Activated CD8-positive, alpha-beta T cell treated with anti-CD3 and anti-CD28 coated beads for 36 hours (primary cell): ENCODE results near the gene ATP1B3. TPM values are rescaled to one million over a fixed set of nuclear protein-coding genes. Genes with fewer than 3 reads are reported as not detected.

Source experiments
- ATAC-seq: fragments of 200-7000 bp; cut with Tn5 transposase; one replicate; pipeline ENCODE4 v1.10.0; 2021; ENCODE audit warnings: mild to moderate bottlenecking, moderate library complexity
- CTCF ChIA-PET: fragments of 350-600 bp; sonication (Branson Sonifier 250); formaldehyde crosslinking; loops from one replicate; lab custom pipeline; 2021; ENCODE audit warnings: antibody characterized with exemption; lab: Charles Lee
- POLR2A ChIA-PET: fragments of 350-600 bp; sonication (Branson Sonifier 250); formaldehyde crosslinking; loops from one replicate; lab custom pipeline; 2021; ENCODE audit warnings: antibody characterized with exemption; lab: Charles Lee
- DNase-seq: peaks from one replicate; pipeline ENCODE4 v3.0.0-alpha.2; 2020
- H3K27ac Mint-ChIP-seq: one replicate; pipeline ENCODE4 v1.8.0; 2021; ENCODE audit warnings: mild to moderate bottlenecking, mixed read lengths
- H3K27me3 Mint-ChIP-seq: one replicate; pipeline ENCODE4 v1.8.0; 2021; ENCODE audit warnings: mixed read lengths
- H3K36me3 Mint-ChIP-seq: one replicate; pipeline ENCODE4 v1.8.0; 2021; ENCODE audit warnings: low read depth, mixed read lengths
- H3K4me1 Mint-ChIP-seq: one replicate; pipeline ENCODE4 v1.8.0; 2021; ENCODE audit warnings: low read depth, mixed read lengths
- H3K4me3 Mint-ChIP-seq: one replicate; pipeline ENCODE4 v1.8.0; 2021; ENCODE audit warnings: mild to moderate bottlenecking, moderate library complexity, mixed read lengths
- H3K9me3 Mint-ChIP-seq: one replicate; pipeline ENCODE4 v1.8.0; 2021; ENCODE audit warnings: mixed read lengths
- CTCF ChIP-seq: fragments of 200-600 bp; IDR thresholded peaks from one replicate; pipeline ENCODE4 v1.8.0; 2022; ENCODE audit warnings: antibody characterized with exemption, mild to moderate bottlenecking
- intact Hi-C: fragments of 100-400 bp; cut with micrococcal nuclease; formaldehyde crosslinking; loops from one replicate; pipeline ENCODE4 v1.10.0; 2022
- total RNA-seq, 2 experiments: library from RNA; stranded (reverse); gene quantifications; one replicate each; pipeline ENCODE4 v1.2.3, GENCODE V29; 2021

The ATP1B3 gene
- total RNA-seq, 2 experiments from 2014 or later: 127 to 134 TPM

- ChIA-PET CTCF (interaction anchor here (0.6 kb wide), 1 partner anchor 9 kb away, joined by 3 read pairs; no protein-coding TSS in a partner anchor), POLR2A (no interaction called here)
- no peak for ATAC-seq
- H3K36me3 Mint-ChIP-seq: peaks cover 2% of the 10 kb centered on the region
- no peaks in the 10 kb centered on the region for H3K9me3 Mint-ChIP-seq
- no peak for TF ChIP-seq CTCF
- no peaks in the 10 kb centered on the region for H3K4me1 Mint-ChIP-seq
- no peaks in the 10 kb centered on the region for H3K27me3 Mint-ChIP-seq
- no peak overlapping the region for H3K4me3 Mint-ChIP-seq
- intact Hi-C loops: no loop called here
- no peak overlapping the region for H3K27ac Mint-ChIP-seq
- DNase-seq: no peak
Measured at GRCh38 chr3:141933421-141934300, 57.2 kb downstream of the ATP1B3 start.

GRCh38 chr3:141934354-141934753 lies 57.9 kb downstream of the ATP1B3 start:
- POLR2A ChIA-PET: no interaction called here

GRCh38 chr3:141938011-141938500 lies 61.6 kb downstream of the ATP1B3 start:
- no peak for TF ChIP-seq CTCF
- CTCF ChIA-PET: no interaction called here
- no peak for ATAC-seq
- POLR2A ChIA-PET: no interaction called here
- Mint-ChIP-seq H3K4me3 (no peak overlapping the region), H3K27ac (no peak overlapping the region), H3K9me3 (no peaks in the 10 kb centered on the region), H3K27me3 (no peaks in the 10 kb centered on the region), H3K36me3 (no peaks in the 10 kb centered on the region), H3K4me1 (peaks cover 16% of the 10 kb centered on the region)
- DNase-seq: no peak
- intact Hi-C loops: no loop called here

More at GRCh38 chr3:141934354-141934753, 57.9 kb downstream of the ATP1B3 start:
- no peak overlapping the region for H3K4me3 Mint-ChIP-seq
- no peaks in the 10 kb centered on the region for H3K27me3 Mint-ChIP-seq
- intact Hi-C loops: no loop called here
- no peak for TF ChIP-seq CTCF
- DNase-seq (no peak), ATAC-seq (no peak)
- no peaks in the 10 kb centered on the region for H3K9me3 Mint-ChIP-seq
- H3K27ac Mint-ChIP-seq: no peak overlapping the region
- CTCF ChIA-PET: interaction anchor here (0.6 kb wide), 1 partner anchor 8 kb away, joined by 3 read pairs; no protein-coding TSS in a partner anchor
- no peaks in the 10 kb centered on the region for H3K4me1 Mint-ChIP-seq
- H3K36me3 Mint-ChIP-seq: no peaks in the 10 kb centered on the region

GRCh38 chr3:141939759-141940158 lies 63.3 kb downstream of the ATP1B3 start:
- H3K4me1 Mint-ChIP-seq: peaks cover 16% of the 10 kb centered on the region
- ChIA-PET CTCF (interaction anchor here (0.6 kb wide), 1 partner anchor 108 kb away, joined by 5 read pairs; no protein-coding TSS in a partner anchor), POLR2A (no interaction called here)
- no peak overlapping the region for H3K27ac Mint-ChIP-seq
- H3K9me3 Mint-ChIP-seq: no peaks in the 10 kb centered on the region
- H3K27me3 Mint-ChIP-seq: no peaks in the 10 kb centered on the region
- no peaks in the 10 kb centered on the region for H3K36me3 Mint-ChIP-seq
- no peak overlapping the region for H3K4me3 Mint-ChIP-seq
- intact Hi-C loops: no loop called here
- no peak for TF ChIP-seq CTCF
- no peak for DNase-seq
- no peak for ATAC-seq

GRCh38 chr3:141940194-141940776 lies 63.8 kb downstream of the ATP1B3 start:
- TF ChIP-seq CTCF: no peak
- no peaks in the 10 kb centered on the region for H3K9me3 Mint-ChIP-seq
- ChIA-PET CTCF (interaction anchor here (0.6 to 1.1 kb wide), 3 partner anchors 65 to 108 kb away, joined by 3 to 5 read pairs (median 3); no protein-coding TSS in a partner anchor), POLR2A (no interaction called here)
- peak overlapping the region; percentile 55 for H3K27ac Mint-ChIP-seq
- H3K27me3 Mint-ChIP-seq: no peaks in the 10 kb centered on the region
- peak; percentile 91 for ATAC-seq
- intact Hi-C loops: no loop called here
- DNase-seq: peak; percentile 67
- no peak overlapping the region for H3K4me3 Mint-ChIP-seq
- H3K36me3 Mint-ChIP-seq: no peaks in the 10 kb centered on the region
- H3K4me1 Mint-ChIP-seq: peaks cover 16% of the 10 kb centered on the region
